Activated CD4-positive, CD25-positive, alpha-beta regulatory T cell treated with anti-CD3 and anti-CD28 coated beads, Interleukin-2, amount 50 U/mL, for 72 hours (primary cell): ENCODE measurements around the gene CDH4.
"Not testable (repeated sequence)": the region's sequence is repeated elsewhere in the genome, so short reads cannot be mapped to it uniquely, and the experiment has no call there.

Experiments
- DNase-seq: peaks from one replicate; pipeline ENCODE4 v3.0.0; 2021

CDH4 gene

DNA sequence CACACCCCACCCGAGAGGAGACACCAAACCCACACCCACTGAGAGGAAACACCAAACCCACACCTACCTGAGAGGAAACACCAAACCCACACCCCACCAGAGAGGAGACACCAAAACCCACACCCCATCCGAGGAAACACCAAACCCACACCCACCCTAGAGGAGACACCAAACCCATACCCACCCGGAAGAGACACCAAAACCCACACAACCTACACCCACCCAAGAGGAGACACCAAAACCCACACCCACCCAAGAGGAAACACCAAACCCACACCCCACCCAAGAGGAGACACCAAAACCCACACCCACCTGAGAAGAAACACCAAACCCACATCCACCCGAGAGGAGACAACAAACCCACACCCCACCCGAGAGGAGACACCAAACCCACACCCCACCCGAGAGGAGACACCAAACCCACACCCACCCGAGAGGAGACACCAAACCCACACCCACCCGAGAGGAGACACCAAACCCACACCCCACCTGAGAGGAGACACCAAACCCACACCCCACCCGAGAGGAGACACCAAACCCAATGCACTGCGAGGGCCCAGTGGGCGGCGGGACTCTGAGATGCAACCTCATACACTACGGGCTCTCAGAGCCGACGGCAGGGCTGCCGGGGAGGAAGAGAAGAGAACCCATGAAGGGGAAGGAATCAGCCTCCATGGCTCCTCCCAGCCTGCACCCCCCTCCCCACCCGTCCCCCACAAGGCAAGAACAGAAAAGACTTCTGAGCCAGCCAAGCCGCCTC is 730.3 kb downstream of the CDH4 start:
- no peak for DNase-seq

GRCh38 chr20:61982951-61983315 is 730.9 kb downstream of the CDH4 start:
- no peak for DNase-seq

DNA sequence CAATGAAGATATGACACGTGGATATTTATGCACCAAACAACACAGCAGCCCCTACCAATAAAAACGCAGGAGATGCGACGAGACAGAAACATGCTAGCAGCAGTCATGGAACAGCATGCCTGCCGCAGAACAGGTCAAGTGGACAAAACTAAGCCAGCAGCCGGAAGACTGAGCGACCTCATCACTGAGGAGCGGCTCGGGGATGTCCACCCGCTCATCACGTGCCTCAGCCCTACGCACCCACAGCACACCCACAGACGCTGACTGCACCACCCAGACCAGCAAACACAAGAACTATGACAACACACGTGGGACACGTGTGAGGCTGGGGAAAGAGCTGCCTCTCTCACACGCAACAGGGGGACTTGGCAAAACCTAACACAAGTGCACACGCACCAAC is 731.9 kb downstream of the CDH4 start:
- no peak for DNase-seq

DNA sequence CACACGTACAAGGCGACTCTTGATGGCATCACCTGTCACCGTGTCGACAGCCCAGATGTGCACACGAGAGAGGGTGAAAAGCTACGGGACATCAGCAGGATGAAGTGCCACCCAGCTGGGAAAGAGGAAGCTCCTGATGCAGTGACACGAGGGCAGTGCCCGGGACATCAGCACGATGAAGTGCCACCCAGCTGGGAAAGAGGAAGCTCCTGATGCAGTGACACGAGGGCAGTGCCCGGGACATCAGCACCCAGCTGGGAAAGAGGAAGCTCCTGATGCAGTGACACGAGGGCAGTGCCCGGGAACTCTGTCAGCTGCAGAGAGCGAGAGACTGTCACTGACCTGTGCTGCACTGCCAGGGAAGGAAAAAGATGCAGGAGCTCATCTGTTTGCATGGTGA is 732.4 kb downstream of the CDH4 start:
- DNase-seq: not testable (repeated sequence)

DNA sequence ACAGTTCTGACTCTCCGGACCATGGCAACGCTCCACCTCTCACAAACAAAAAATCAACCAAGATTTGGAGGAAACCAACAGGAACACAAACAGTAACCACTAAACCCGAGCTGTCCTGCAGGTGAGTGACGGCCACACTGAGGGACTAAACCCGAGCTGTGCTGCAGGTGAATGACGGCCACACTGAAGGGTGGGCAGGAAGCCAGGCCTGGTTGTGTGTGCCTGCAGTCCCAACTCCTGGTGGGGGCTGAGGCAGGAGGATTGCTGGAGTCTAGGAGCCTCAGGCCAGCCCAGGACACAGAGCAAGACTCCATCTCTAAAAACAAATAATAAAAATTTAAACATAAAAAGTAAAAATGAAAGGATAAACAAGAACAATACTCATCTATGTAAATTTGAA is 733.0 kb downstream of the CDH4 start:
- no peak for DNase-seq

- no peak for DNase-seq
Measured at GRCh38 chr20:61986762-61987321, 734.8 kb downstream of the CDH4 start.

DNA sequence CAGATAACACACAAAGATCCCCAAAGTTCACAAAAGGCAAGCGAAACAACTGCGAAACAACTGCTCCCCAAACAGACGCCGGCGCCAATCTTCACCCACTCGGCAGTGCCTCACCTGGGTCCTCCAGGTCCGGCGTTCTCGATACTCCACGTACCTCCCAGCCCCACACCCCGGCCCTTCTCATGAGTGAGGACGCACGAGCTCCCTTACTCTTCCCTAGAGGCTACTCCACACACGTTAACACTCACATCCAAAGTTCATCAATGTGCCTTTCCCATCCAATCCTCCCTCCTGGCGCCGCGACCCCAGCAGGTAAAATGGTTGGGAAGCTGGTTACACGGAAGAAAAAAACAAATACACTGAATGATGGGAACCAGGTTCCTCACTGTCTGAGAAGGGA is 736.6 kb downstream of the CDH4 start:
- no peak for DNase-seq

GRCh38 chr20:61989741-61990140 is 737.7 kb downstream of the CDH4 start:
- DNase-seq: no peak
